Stimulated activated CD4-positive, alpha-beta T cell treated with anti-CD3 and anti-CD28 coated beads, TNF-alpha, amount 100 ng/mL, for 48 hours (primary cell): Measurements from ENCODE around the gene TENT5A.
"Not testable (repeated sequence)": the region's sequence is repeated elsewhere in the genome, so short reads cannot be mapped to it uniquely, and the experiment has no call there.

Experiments
- DNase-seq, 3 donors: peaks; one replicate each; pipeline ENCODE4 v3.0.0-alpha.2; 2020; ENCODE audit warnings: low read depth in 3 of 3

Gene TENT5A

DNA sequence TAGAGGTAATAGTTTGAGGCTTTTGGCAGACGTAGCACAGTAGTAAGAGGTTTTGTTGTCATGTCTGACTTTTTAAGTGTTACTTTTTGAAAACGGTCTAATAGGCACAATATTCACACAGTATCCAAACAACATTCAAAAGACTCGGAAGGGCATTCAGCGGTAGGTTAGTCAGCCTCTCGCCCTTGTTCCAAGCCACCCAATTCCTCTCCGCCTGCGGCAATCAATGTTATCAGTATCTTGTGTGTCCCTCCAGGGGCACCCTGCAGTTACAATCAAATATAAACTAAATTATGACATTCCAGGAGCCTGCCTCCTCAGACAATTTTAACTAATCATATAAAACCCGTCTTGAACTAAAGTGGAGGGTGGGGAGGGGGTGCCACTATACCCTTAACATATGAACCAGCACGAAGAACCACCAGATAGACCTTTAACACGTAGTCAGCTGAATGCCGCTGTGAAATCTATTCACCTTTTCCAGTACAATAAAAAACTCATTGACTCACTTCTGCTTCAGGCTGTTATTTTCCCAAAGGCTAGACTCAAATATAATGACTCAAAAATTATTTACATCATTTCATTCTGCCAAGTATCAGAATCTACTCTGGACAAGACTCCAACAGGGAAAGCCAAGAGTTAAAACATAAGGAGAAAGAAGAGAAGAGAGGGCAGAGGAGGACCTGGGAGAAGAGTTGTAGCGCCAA lies 1.6 kb downstream of the TENT5A start:
- DNase-seq = no peak

DNA sequence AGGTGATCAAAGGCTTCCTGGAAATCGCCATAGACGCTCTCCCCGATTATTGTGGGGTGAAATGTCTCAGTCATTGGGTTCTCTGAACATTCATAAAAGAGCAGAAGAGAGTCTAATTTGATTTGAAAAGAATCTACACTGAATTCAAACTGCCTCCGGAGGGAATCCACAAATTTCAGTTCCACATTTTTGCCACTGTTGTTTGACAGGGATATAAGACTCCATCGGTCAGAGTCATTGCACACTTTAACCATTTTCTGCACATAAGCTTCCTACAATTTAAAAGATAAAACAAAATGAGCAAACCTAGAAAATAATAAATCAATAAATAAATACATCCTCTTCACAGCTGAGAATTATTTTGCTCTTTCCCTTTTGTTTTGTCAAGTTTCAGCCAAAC lies 2.3 kb downstream of the TENT5A start:
- DNase-seq = no peak

DNA sequence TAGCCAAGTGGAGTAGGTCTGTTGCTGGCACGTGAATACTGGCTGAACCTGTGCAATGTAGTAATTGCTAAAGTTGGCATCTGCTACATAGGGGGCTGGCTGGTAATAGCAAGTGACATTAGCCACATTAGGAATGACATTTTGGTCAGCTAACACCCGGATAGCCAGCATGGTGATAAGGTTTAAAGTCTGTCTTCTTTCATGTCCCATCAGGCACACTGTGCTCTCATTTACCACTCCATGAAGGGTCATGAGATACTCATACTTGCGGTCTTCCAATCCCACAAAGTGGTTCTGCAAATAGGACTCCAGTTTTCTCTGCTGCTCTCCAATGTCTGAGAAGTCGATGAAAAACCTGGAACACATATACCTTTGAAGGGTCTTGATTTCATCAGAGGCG lies 2.8 kb downstream of the TENT5A start:
- DNase-seq = no peak

DNA sequence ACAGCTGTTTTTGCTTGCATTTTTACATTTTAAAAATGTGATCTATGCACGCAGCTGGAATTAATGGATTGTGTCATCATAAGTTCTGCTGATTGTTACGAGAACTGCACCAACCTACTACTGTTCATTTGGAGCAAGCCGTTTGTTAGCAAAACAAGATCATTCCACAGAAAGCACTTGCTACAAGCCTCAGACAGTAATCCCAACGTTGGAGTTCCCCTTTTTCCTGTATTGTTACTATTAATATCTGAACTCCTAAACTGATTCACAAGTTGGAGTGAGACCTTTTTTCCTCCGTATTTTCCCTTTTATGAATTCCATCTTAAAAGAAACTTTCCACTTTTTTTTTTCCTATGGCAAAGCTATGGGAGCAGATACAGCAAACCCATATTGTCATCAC lies 3.5 kb downstream of the TENT5A start:
- DNase-seq = no peak

DNA sequence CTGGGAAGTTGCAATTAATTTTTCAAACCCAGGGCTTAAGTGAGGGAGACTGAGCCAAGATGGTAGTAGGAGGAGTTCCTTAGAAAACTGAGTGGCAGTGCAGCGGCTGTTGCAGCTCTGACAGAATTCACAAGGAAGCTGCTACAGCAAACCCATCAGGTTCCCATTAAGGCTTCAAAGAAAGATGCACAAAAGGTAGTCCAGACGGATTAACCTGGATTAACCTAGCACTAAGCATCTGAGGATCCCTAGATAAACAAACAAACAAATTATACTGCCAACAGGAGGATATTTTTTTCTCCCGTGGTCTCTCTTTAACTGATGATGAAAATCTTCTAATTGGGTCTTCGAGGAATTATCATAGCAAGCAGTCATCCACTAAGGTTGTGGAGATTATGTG lies 5.2 kb downstream of the TENT5A start:
- no peak for DNase-seq

DNA sequence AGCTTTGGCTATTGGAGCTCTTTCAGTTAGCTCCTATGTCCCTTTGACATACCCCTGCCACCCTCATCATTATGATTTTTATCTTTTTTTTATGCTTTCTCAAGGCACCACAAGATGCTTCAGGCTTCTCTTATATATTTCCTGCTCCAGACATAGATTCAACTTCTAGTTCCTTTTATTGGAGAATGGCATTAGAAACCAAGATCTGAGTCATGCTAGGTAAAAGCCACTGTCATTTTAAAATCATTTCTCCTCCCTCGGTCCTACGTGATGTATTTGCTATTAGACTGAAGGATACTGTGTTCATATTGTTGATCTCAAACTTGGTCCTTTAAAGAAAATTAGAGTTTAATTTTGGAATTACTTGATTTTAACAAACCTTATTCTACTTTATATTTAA lies 8.3 kb downstream of the TENT5A start:
- no peak for DNase-seq

DNA sequence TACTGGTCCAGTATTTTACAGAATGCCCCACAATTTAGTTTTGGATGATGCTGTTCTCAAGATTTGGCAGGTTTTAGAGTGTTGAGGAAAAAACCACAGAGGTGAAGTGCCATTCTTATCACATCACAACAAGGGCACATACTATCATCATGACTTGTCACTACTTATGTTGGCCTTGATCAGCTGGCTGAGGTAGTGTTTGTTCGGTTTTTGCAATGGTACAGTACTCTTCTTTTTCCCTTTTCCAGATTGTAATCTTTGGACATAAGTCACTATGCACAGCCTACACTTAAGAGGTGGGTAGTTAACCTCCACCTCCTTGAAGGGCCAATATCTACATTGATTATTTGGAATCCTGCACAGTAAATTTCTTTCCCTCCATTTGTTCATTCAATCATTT lies 8.8 kb downstream of the TENT5A start:
- no peak for DNase-seq

DNA sequence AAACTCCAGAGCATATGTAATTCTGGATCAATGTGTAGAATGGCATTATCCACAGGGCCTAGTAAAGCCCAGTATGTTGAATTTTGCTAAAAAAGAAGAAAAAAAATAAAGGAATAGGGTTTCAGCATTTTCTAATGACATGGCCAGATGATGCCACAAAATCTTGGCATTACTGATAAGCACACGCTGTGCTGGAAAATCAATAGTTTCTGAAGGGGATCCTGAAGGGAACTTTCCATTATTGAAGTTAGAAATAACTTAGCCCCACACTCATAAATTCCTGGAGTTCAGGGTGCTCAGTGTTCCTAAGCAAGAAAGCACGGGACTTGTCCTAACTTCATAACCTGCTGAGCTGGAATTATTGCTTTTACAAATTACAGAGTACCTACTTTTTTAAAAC lies 10.8 kb downstream of the TENT5A start:
- DNase-seq = no peak

DNA sequence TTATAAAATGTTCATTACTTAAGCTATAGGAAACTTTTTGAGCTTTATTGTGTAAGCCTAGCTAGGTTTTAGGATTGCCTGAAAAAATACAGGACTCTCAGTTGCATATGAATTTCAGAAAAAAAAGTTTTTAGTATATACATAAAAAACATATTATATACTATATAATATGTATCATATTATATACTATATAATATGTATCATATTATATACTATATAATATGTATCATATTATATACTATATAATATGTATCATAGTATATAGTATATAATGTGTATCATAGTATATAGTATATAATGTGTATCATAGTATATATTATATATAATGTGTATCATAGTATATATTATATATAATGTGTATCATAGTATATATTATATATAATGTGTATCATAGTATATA lies 11.9 kb downstream of the TENT5A start:
- not testable (repeated sequence) for DNase-seq

DNA sequence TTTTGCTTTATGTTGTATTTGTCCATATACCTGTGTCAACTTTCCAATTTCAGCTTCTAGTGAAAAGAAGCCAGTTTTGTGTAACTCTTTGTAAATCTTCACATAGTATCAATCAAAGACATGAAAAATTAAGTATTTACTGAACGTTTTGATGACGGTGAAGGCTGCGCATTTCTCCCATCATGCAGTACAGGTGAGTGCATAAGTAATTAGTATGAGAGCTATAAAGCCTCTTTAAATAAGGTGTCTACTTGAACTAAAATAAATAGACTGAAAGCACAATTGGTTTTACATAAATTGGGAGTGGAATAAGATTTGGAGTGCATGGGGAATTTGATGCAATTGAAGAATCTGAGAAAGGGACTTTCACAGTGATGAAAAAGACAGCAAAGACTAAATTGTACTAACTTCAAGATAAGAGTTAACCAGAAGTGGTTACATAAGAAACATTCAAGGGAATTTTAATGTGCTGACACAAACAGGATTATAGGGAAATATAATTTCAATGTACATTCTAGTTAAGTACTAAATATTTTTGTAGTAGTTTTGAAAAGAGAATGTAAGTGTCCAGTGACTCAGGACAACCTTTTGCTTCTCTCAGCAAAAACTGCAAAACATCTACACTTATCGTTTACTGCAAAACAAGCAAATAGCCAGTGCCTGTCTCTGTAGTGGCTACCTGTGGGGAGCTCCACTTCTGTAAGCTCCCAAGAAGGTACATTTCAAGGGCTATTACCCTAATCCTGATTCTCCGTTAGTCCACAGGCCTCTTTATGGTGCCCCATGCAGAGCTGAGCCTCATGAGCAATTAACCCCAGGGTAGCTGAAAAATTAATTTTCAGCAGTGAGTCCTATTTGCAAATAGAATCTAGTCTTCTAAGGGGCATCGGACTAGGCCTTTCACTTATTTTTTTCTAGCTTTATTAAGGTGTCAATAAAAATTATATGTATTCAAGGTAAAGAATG lies 13.0 kb downstream of the TENT5A start:
- DNase-seq = no peak

DNA sequence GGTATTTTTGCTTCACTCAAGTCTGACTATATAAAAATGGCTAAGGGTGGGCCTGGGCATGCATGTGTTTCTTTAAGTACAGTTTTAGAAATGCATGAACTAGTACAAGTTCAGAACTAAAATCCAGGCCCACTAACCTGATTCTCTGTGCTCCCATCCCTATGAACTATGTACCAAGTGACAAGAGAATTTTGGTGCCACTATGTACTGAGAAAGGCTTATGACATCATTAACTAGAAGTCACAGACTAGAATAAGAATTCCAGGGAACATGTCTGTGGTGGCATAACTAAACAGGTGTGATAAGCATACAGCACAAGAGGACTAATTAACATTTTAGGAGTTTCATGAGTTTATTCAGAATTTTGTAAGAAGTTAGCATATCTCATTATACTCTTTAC lies 16.1 kb downstream of the TENT5A start:
- no peak for DNase-seq

DNA sequence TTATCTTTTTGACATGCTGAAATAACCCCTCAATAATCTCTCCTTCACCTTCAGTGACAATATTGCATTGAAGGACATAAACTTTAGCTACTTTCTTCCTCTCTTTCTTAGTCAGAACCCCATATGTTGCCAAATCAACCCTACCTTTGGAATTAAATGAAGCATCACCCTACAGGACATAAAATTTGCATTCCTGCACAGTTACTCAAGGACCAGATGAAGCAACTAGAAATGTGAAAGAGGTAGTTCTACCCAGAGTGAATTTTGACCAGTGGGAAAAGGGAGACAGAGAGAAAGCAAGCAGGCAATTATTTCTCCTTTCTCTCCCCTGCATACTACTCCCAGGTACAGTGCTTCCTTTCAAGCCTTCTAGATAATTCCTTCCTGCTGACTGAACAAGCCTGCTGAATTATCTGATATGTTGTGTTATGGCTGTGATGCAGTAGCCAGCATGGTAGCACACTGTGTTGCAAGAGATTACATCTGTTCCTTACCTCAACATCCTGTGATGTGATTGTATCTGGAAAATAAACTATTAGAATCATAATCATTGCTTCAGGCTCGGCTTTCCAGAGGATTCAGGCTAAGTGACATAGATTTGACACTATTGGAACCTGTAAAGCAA lies 16.6 kb downstream of the TENT5A start:
- no peak for DNase-seq

DNA sequence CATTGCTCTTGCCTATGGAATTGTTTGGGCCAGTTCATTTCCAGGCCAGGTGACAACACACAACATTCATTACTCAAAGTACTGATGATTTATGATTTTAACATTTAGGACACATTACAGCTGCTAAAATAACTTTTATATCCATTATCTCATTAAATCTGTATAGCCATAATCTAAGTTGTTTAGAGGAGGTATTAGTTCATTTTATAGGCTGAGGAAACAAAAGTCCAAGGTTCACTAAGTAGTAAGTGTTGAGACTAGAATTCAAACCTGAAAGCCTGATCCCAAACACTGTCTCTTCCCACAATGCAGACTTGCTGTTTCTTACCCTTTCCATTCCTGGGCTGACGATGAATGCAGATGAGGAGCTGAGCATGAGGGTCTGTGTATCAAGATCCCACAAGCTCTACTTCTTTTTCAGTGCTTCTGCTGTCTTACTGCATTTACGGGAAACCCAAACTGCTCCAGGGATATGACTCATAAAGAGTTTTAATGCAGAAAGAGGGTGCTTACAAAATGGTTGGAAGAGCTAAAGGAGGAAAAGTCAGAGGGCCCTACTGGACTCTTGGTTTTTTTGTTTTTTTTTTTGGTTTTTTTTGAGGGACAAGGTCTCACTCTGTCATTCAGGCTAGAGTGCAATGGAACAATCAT lies 17.9 kb downstream of the TENT5A start:
- no peak for DNase-seq

DNA sequence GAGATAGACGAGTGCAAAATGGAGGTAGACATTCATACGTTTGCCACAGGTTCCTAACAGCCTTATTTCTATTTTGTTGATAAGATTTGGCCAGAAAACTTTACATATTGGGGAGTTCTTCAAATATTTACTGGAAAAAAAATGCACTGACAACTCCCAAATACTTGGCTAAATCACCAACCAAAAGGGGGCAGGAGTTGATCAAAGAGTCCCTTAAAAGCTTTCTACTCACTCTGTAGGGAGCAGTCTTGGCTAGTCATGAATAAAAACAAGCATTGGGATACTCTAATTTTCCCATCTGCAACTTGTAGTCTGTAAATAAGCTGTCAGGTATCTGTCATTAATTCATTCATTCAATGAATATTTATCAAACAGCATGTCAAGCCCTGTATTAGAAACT lies 18.4 kb downstream of the TENT5A start:
- DNase-seq = no peak

DNA sequence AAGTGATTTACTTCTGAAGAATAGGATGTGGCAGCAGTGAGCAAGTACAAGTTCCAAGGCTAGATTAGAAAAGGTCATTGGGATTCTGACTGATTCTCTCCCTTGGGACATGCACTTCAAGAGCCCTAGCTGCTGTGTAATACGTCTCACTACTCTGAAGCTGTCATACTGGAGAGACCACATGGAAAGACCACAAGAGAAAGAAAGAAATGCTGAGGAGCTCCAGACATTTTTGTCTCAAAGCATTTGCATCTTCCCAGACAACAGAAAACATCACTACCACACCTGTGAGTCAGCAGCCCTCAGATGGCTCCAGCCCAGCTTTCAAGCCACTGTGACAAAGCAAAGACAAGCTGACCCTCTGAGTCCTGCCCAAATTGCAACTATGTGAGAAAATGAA lies 20.7 kb downstream of the TENT5A start:
- DNase-seq = no peak

DNA sequence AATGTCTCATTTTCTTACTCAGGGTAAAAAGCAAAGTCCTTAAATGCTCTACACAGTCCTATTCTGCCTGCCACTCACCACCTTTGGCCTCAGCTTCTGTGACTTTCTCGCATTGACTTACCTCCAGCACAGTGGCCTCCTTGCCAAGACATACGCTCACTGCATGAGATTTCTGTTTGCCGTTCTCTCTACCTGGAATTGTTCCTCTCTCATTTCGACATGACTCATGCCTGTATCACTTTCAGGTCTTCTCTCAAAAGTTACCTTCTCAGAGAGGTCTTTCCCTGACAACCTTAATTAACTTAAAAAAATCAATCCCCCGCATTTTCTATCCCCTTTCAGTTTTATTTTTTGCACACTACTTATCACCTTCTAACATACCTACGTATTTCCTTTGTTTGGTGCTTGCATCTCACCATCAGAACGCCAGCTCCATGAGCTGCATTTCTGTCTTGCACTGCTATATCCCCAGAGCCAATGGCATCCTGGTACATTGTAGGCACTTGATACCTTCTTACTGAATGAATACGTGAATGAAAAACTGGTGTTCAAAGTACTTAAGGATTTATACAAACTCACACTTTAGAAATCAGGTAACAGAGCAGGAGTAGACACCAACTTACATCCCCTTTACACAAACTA lies 24.5 kb downstream of the TENT5A start:
- no peak for DNase-seq

DNA sequence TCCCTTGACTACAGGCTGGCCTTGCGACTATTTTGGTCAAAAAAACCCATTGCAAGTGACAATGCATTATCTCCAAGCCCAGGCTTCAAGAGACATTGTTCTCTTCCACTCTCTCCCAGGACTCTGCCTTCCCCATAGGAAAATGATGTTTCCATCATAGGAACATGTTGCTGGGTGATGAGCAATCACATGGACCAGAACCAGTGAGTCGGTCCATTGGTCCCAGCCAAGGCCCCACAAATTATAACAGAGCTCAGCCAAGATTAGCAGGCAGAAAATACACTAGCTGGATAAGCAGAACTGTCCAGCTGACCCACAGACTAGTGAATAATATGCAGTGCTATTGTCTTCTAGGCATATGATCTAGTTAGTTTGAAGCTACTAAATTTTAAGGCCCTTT lies 27.4 kb downstream of the TENT5A start:
- DNase-seq = no peak

DNA sequence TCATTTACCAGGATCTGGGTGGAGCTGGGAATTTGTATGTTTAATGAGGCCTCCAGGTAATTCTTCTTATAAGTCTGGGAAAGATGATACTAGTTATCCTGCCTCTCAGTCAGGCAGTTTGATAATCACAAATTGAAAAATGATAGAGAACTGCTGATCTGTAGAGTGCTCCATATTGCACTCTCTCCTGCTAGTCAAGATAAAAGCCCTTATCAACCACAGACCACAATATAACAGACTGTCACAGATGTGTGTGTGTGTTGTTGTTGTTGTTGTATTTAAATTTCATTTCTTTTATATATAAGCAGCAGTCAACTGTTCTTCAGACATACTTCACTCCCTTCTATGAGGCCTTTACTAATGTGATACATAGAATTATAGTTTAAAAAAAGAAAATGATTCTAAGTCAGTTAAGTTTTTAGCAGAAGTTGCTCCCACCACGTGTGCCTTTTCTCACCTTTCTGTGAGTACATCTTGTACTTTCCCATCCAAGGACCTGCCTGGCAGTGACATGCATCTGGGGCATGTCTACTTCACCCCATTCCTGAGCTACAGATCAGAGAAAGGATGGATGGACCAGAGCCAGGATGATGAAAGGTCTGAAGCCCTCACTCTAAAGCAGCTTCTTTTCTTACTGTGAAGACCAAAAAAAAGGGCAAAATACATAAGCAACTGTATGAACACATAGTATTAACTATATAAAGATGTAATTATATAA lies 29.8 kb downstream of the TENT5A start:
- no peak for DNase-seq

DNA sequence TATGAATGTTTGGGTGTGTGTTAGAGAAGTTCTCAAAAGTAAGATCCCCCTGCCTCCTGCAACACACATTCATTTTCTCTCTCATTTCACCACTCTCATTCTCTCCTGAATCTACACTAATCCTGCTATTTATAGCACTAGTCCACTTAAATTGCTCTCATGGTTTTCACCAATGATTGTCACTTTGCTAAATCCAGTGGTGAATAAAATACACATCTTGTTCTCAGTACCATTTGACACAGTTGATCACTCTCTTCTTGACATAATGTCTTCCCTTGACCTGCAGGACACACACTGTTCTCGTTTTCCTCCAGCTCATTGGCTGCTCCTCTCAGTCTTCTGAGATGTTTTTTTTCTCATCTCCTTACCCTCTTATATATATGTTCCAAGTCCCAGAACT lies 32.1 kb downstream of the TENT5A start:
- no peak for DNase-seq

DNA sequence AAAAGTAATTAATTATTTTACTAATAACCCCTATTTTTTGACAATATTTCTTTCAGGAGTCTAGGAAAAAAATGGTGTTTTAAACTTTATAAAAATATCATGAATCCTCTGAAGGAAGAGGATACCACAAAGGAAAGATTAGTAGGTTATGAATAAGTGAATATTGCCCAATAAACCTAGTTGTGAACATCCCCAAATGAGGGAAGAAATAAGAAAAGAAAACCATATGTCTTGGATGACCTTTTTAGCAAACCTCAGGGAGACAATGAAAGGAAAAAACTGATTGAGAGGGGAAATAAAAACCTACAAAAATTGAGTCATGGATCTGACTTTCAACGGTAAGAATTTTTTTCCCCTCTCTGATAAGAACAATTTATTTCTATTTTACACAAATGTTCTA lies 34.4 kb downstream of the TENT5A start:
- no peak for DNase-seq

DNA sequence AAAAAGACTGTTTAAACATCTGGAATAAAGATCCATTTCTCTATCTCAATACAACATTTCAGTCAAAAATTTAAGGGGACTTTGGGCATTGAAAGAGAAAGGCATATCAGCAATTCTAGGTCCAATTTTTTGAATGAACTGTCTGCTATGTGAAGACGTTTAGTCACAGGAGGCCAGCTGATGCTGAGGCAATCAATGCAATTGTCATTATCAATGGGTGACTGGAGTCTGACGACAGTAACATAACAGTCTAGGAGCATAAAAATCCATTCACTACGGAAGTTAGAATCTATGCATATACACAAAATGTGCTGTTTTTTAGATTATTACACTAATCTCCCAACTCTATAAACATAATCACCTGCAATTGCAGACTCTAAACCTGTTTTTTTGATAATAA lies 37.8 kb downstream of the TENT5A start:
- DNase-seq = no peak
